Uterus (tissue), 4 donors: ENCODE results near the gene DCPS. TPM values are rescaled to one million over a fixed set of nuclear protein-coding genes. Genes with fewer than 3 reads are reported as not detected.

Experiments used
- DNase-seq, 2 donors: peaks; one replicate each; pipeline ENCODE4 v3.0.0-alpha.2; 2019 to 2020
- H3K27ac ChIP-seq, 2 donors: fragments of 200-600 bp; sonication (generic); 1 replicate in 1 of 2; 2 replicates in 1 of 2; pipeline ENCODE4 v1.5.1; 2016 to 2018
- H3K27me3 ChIP-seq, 2 donors: fragments of 200-600 bp; sonication (generic); one replicate each; pipeline ENCODE4 v1.5.1; 2018 to 2019; ENCODE audit warnings: control low read depth in 1 of 2
- H3K36me3 ChIP-seq, 2 donors: fragments of 200-600 bp; sonication (generic); one replicate each; pipeline ENCODE4 v1.5.1; 2019; ENCODE audit warnings: control low read depth in 1 of 2
- H3K4me1 ChIP-seq, 2 donors: fragments of 200-600 bp; sonication (generic); one replicate each; pipeline ENCODE4 v1.5.1; 2018 to 2019; ENCODE audit warnings: control low read depth in 1 of 2
- H3K4me3 ChIP-seq, 2 donors: fragments of 200-600 bp; sonication (generic); 1 replicate in 1 of 2; 2 replicates in 1 of 2; pipeline ENCODE4 v1.5.1; 2018 to 2019; ENCODE audit warnings: mild to moderate bottlenecking in 1 of 2
- H3K9me3 ChIP-seq, 2 donors: fragments of 200-600 bp; sonication (generic); one replicate each; pipeline ENCODE4 v1.5.1; 2019; ENCODE audit warnings: control low read depth in 1 of 2
- CTCF ChIP-seq, 4 experiments: fragments of 200-600 bp in 2 of 4; fragments of 450-650 bp in 2 of 4; sonication (generic) in 2 of 4; IDR thresholded peaks; one replicate each; pipeline ENCODE4 v1.5.1; 2016 to 2019; ENCODE audit warnings: antibody characterized with exemption in 4 of 4, mild to moderate bottlenecking in 2 of 4, moderate library complexity in 1 of 4
- POLR2A ChIP-seq, 2 donors: fragments of 450-650 bp; IDR thresholded peaks; one replicate each; pipeline ENCODE4 v1.6.1; 2016; ENCODE audit warnings: antibody characterized with exemption in 2 of 2, mild to moderate bottlenecking in 1 of 2, moderate library complexity in 1 of 2
- intact Hi-C: fragments of 100-400 bp; cut with DNase I; formaldehyde crosslinking; loops from one replicate; pipeline ENCODE4 v1.15.1; 2023; ENCODE audit warnings: low total_unique reads
- total RNA-seq, 4 donors: library from RNA; depleted of rRNA in 3 of 4; stranded (reverse); fragments of >200 nt in 3 of 4; gene quantifications; one replicate each; pipeline versions ENCODE4 v1.1.0 to v1.2.4, GENCODE V29; 2014 to 2023
- donor health status: DM: yes; HTN: yes; CAD: no.

The DCPS gene
- total RNA-seq, 4 donors from 2014 or later, result 6.4 to 19.7 (median 13.0) TPM

DNA sequence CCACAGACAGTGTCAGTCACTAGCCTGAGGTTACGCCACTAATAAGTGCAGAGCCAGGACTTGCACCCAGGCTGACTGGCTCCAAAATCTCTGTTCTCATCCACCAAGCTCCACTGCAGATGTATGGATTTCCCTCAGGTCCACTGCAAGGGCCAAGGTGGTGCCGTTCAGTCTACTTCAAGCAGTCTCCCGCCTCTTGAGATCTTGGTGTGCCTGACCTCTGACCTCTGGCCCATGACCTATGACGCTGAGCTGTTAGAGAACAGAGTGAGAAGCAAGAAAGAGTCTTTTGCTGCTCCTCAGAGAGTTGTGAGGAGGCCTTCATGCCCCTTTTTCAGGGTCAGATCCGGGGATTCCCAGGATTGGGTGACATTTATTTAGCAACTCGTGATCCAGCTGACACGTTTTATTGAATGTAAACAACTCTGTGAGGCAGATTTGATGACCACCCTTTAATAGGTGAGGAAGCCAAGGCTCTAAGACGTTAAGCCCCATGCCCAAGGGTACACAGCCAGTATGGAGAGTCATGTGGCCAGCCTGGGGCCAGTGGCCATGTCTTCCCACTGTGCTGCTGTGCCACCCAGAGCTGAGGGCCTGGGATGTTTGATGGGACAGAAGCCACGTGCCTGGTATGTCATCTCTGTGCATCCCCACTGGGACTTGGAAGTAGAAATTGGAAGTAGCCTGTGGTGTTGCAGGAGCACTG, 25.2 kb downstream of the DCPS start:
- no peak for TF ChIP-seq CTCF (IDR thresholded peaks at IDR 0.05)
- TF ChIP-seq POLR2A (IDR thresholded peaks at IDR 0.05), result no peak
- no peaks in the 10 kb centered on the region for H3K4me1 ChIP-seq
- no peaks in the 10 kb centered on the region for H3K36me3 ChIP-seq
- H3K4me3 ChIP-seq, result no peak overlapping the region
- H3K27me3 ChIP-seq, result no peaks in the 10 kb centered on the region
- intact Hi-C loops, result no loop called here
- DNase-seq, result no peak
- no peak overlapping the region for H3K27ac ChIP-seq
- H3K9me3 ChIP-seq, result no peaks in the 10 kb centered on the region

- intact Hi-C loops, result no loop called here
- H3K4me3 ChIP-seq, result no peak overlapping the region
- no peaks in the 10 kb centered on the region for H3K9me3 ChIP-seq
- H3K36me3 ChIP-seq, result no peaks in the 10 kb centered on the region
- no peak overlapping the region for H3K27ac ChIP-seq
- TF ChIP-seq CTCF (IDR thresholded peaks at IDR 0.05), result no peak
- no peak for TF ChIP-seq POLR2A (IDR thresholded peaks at IDR 0.05)
- DNase-seq, result no peak
- H3K4me1 ChIP-seq, result no peaks in the 10 kb centered on the region
- H3K27me3 ChIP-seq, result no peaks in the 10 kb centered on the region
Measured at GRCh38 chr11:126329644-126330211, 25.9 kb downstream of the DCPS start.

- TF ChIP-seq CTCF (IDR thresholded peaks at IDR 0.05) (no peak), POLR2A (IDR thresholded peaks at IDR 0.05) (no peak)
- H3K36me3 ChIP-seq, result no peaks in the 10 kb centered on the region
- no peaks in the 10 kb centered on the region for H3K27me3 ChIP-seq
- intact Hi-C loops, result no loop called here
- no peaks in the 10 kb centered on the region for H3K9me3 ChIP-seq
- no peaks in the 10 kb centered on the region for H3K4me1 ChIP-seq
- no peak overlapping the region for H3K4me3 ChIP-seq
- no peak overlapping the region for H3K27ac ChIP-seq
- DNase-seq, result no peak
Measured at GRCh38 chr11:126331286-126331685, 27.4 kb downstream of the DCPS start.

GRCh38 chr11:126332221-126332711, 28.4 kb downstream of the DCPS start:
- peak; percentile 52 to 79 for DNase-seq
- no peaks in the 10 kb centered on the region for H3K4me1 ChIP-seq
- H3K27me3 ChIP-seq, result no peaks in the 10 kb centered on the region
- H3K9me3 ChIP-seq, result no peaks in the 10 kb centered on the region
- intact Hi-C loops, result no loop called here
- no peak for TF ChIP-seq CTCF (IDR thresholded peaks at IDR 0.05)
- no peak for TF ChIP-seq POLR2A (IDR thresholded peaks at IDR 0.05)
- no peaks in the 10 kb centered on the region for H3K36me3 ChIP-seq
- H3K27ac ChIP-seq, result peak overlapping the region in 1 of 2 donors; percentile 56
- H3K4me3 ChIP-seq, result no peak overlapping the region

- H3K27me3 ChIP-seq, result no peaks in the 10 kb centered on the region
- no peaks in the 10 kb centered on the region for H3K4me1 ChIP-seq
- H3K4me3 ChIP-seq, result no peak overlapping the region
- no peaks in the 10 kb centered on the region for H3K36me3 ChIP-seq
- intact Hi-C loops, result no loop called here
- no peak overlapping the region for H3K27ac ChIP-seq
- DNase-seq, result no peak
- TF ChIP-seq POLR2A (IDR thresholded peaks at IDR 0.05), result no peak
- no peak for TF ChIP-seq CTCF (IDR thresholded peaks at IDR 0.05)
- no peaks in the 10 kb centered on the region for H3K9me3 ChIP-seq
Measured at GRCh38 chr11:126333142-126333541, 29.3 kb downstream of the DCPS start.
